Heart left ventricle (tissue), 13 donors: ENCODE measurements around the gene KCNG2.

ENCODE experiments used
- POLR2A ChIP-seq, 2 donors: fragments of 450-650 bp; IDR thresholded peaks; one replicate each; pipeline ENCODE4 v1.6.1; 2017; ENCODE audit warnings: antibody characterized with exemption in 2 of 2, mild to moderate bottlenecking in 2 of 2, moderate library complexity in 2 of 2
- TF ChIP-seq, protein P1 (sequence below), 12 donors: fragments of 200-600 bp; sonication (generic) in 4 of 12; IDR thresholded peaks; one replicate each; pipeline versions ENCODE4 v1.5.0 to v1.8.0; 2018 to 2022; ENCODE audit warnings: antibody characterized with exemption in 12 of 12, mild to moderate bottlenecking in 5 of 12
- donor health status: ischemic (EF 13 %, LVEDD 7.1; RV severe dilation, severe dysfunction).
- donor health status: DM: no; HTN: yes; CAD: no.
- donor health status: DM: no; HTN: no; CAD: no.
- donor health status: ischemic (EF 25% LVEDD 6.9; RV normal size, moderate dysfunction).
- donor health status: ischemic (EF 25% LVEDD 5.7; RV mildly dilated, moderate dysfunction).
- donor health status: ischemic (EF 35%, LVEDD 5.7; RV mildly dilated, moderate dysfunction).
- donor health status: nonischemic (EF 11% LVEDD 7.7; RV severe dilation, severe dysfunction).
- donor health status: DM: yes; HTN: yes; CAD: no.
- donor health status: PGD.
- donor health status: ischemic (EF 29% LVEDD 5.4; RV normal size, mild dysfunction).
- donor health status: nonischemic (EF 23%, LVEDD 6.1; RV moderate dilation, normal function).

DNA sequence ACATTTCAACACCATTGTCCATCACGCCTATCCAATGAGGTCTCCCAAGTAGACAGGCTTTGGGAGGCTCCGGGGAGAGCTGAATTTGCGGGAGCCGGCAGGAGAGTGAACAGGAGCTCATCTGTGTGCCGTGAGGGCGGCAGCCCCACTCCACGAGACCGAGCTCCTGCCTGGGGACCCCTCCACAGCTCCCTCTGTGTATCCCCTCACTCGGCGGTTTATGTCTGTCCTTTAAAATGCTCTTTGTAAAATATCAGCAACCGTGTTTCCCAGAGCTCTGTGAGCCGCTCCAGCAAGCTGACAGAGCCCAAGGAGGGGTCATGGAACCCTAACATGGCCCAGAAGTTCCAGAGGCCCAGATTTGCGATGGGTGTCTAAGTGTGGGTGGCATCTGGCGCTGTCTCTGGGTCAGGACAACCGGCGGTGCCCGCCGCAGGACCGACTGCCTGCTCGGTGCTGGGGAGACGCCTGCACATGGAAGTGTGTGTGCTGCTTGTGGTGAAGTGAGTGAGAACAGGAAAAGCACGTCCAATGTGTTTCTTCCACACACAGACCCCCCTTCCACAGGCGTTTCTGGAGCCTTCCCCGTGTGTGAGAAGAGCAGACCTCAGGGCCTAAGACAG is 118.9 kb downstream of the KCNG2 start:
- TF ChIP-seq, protein P1, sequence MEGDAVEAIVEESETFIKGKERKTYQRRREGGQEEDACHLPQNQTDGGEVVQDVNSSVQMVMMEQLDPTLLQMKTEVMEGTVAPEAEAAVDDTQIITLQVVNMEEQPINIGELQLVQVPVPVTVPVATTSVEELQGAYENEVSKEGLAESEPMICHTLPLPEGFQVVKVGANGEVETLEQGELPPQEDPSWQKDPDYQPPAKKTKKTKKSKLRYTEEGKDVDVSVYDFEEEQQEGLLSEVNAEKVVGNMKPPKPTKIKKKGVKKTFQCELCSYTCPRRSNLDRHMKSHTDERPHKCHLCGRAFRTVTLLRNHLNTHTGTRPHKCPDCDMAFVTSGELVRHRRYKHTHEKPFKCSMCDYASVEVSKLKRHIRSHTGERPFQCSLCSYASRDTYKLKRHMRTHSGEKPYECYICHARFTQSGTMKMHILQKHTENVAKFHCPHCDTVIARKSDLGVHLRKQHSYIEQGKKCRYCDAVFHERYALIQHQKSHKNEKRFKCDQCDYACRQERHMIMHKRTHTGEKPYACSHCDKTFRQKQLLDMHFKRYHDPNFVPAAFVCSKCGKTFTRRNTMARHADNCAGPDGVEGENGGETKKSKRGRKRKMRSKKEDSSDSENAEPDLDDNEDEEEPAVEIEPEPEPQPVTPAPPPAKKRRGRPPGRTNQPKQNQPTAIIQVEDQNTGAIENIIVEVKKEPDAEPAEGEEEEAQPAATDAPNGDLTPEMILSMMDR (IDR thresholded peaks at IDR 0.05) = no peak
- no peak for TF ChIP-seq POLR2A (IDR thresholded peaks at IDR 0.05)
